Stromal cell of bone marrow (primary cell): ENCODE data around the gene RNU1-4.
"Not testable (repeated sequence)": the region's sequence is repeated elsewhere in the genome, so short reads cannot be mapped to it uniquely, and the experiment has no call there.

Source experiments
- DNase-seq: peaks from one replicate; pipeline ENCODE4 v3.0.0-alpha.2; 2012; ENCODE audit warnings: low read depth

RNU1-4 gene

GRCh38 chr1:16728243-16728949 lies 11.9 kb upstream of the RNU1-4 start:
- DNase-seq = not testable (repeated sequence)

- DNase-seq = not testable (repeated sequence)
Measured at GRCh38 chr1:16732254-16732896, 7.9 kb upstream of the RNU1-4 start.

GRCh38 chr1:16741230-16741629 lies 914 bp downstream of the RNU1-4 start:
- DNase-seq = not testable (repeated sequence)

- not testable (repeated sequence) for DNase-seq
Measured at GRCh38 chr1:16747660-16748059, 7.3 kb downstream of the RNU1-4 start.

DNA sequence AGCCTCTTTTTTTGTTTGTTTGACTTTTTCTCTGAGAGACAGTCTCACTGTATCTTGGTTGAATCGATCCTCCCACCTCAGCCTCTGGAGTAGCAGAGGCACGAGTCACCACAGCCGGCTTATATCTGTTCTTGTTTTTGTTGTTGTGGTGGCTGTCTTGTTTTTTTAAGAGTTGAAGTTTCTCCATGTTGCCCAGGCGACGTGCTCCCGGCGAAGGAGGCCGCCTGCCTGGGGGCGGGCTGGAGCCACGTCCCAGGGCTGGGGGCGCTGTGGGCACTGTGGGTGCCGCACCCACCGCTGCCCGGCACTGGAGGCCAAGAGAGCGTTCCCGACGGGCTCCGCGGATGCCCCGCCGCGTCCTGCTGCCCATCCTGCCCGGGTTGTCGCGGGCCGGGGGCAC lies 8.4 kb downstream of the RNU1-4 start:
- DNase-seq = not testable (repeated sequence)

DNA sequence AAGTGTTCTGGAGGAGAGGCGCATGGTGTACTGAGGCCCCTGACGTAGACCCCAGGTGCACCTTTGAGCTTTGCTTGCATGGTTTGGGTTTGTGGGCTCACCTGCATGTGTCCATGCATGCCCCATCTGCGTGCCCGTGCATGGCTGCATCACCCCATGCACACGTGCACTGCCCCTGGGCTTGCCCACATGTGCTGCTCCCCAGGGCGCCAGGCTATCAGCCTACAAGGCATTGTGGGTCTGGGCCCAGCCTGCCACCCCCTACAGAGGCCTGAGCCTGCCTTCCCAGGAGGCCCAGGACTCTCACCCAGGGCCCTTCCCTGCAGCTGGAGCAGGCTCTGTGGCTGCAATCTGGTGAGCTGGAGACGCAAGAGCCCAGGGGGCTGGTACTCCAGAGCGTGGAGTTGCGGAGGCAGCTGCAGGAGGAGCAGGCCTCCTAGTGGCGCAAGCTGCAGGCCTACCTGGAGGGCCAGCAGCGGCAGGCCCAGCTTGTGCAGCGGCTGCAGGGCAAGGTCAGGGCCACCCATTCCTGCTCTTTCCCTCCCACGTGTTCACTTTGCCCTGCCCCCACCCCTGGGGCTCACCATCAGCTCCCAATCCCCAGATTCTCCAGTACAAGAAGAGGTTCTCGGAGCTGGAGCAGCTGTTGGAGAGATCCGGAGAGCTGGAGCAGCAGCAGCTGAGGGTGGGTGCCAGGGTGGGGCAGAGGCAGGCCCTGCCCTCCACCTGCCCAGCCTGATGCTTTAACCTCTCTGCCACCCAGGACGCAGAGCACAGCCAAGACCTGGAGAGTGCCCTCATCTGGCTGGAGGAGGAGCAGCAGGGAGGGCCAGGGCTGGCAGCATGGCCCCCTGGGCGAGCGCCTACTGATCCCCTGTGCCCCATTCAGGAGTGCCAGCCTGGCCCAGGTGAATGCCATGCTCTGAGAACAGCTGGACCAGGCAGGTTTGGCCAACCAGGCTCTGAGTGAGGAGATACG lies 9.9 kb downstream of the RNU1-4 start:
- DNase-seq = not testable (repeated sequence)

- DNase-seq = not testable (repeated sequence)
Measured at GRCh38 chr1:16752770-16753169, 12.5 kb downstream of the RNU1-4 start.

DNA sequence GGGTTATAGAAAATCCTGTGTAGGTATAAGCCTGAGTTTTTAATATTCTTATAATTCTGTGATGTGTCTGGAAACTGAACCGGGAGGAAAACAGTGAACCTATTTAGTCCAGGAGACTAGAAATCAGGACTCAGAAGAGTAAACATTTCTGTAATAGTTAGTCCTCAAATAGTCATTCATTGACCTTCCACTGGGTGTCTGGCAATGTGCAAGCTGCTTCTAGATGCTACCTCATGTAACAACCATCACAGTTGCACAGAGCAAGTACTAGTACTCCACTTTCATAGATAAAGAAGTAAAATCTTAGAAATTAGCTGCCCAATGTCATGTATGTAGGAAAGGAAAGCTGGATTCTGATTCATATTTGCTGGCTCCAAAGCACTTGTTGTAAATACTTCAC lies 15.1 kb downstream of the RNU1-4 start:
- not testable (repeated sequence) for DNase-seq

GRCh38 chr1:16755932-16756331 lies 15.6 kb downstream of the RNU1-4 start:
- DNase-seq = not testable (repeated sequence)

DNA sequence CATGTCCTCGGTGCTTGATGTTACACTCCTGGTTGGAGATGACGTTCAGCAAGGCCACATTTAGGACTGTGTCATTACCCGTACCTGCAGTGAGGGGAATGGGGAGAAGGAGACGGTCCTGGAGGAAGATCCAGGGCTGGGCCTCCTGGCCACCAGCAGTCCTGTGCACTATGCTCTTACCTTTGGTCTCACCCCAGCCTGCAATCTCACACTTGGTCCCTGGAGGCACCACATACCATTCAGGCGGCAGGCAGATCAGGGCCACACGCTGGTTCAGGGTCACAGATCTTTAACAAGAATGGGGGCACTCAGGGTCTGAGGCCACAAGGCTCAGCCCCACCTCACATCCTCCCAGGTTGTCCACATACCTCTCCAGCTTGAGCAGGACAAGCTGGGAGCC lies 17.3 kb downstream of the RNU1-4 start:
- not testable (repeated sequence) for DNase-seq

DNA sequence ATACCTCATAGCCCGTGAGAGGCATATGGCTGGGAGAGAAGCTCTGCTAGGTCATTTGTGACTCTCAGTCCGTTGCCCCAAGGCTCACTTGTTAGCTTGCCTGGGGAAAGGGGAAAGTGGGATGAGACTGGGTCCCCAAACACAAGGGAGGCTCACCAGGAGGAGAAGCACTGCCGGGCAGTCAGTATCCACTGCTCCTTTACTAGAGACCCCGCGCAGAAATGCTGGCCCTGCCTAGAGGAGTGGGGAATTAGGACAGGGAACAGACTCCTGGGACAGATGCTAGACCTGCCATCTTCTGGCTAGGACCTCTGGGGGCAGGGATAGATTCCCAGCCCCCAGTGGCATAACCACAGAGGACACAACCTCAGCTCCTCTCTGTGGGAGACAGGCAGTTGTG lies 17.7 kb downstream of the RNU1-4 start:
- DNase-seq = not testable (repeated sequence)

GRCh38 chr1:16759041-16759493 lies 18.8 kb downstream of the RNU1-4 start:
- not testable (repeated sequence) for DNase-seq

GRCh38 chr1:16759650-16760455 lies 19.5 kb downstream of the RNU1-4 start:
- DNase-seq = not testable (repeated sequence)

DNA sequence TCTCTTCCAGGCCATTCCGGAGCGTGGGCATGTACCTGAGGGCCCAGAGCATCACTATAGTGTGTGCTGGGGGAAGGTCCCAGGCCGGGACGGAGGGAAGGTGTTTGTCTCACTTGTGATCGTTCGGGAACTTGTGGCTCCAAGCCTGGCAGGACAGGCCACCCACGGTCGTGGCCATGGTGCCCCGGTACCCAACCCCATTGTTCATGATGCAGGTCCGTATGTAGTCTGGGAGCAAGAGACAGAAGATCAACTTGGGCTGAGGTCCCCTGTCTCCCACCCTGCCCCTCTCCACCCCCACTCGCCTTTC lies 20.1 kb downstream of the RNU1-4 start:
- DNase-seq = not testable (repeated sequence)

GRCh38 chr1:16760801-16761200 lies 20.5 kb downstream of the RNU1-4 start:
- not testable (repeated sequence) for DNase-seq

DNA sequence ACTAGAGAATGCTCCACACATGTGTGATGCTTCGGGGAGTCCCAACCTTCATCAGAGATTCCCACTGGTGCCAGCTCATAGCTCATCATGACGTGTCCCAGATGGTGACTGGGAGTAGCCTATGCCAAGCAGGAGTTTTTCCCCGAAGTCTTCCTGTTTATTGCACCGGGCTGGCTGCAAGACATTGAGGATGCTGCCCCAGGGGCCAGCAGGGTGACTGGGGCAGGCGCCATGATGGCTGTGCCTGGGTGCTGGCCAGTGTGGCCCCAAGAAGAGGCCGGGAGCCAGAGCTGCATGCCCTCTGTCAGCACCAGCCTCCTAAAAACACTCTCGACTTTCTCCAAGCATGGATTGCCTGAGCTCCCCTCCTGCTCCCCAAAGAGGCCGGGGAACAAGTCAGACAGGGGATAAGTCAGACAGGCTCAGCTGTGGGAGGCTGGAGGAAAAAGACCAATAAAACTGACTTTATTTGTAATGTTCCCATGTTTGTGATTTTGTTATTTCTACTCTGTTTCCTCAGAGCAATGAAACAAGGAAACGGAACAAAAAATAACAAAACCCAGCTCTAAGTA lies 24.0 kb downstream of the RNU1-4 start:
- not testable (repeated sequence) for DNase-seq

- DNase-seq = not testable (repeated sequence)
Measured at GRCh38 chr1:16764820-16765655, 24.7 kb downstream of the RNU1-4 start.

GRCh38 chr1:16765731-16766605 lies 25.7 kb downstream of the RNU1-4 start:
- DNase-seq = not testable (repeated sequence)

- not testable (repeated sequence) for DNase-seq
Measured at GRCh38 chr1:16766689-16767256, 26.5 kb downstream of the RNU1-4 start.
